ELF-1 (cell line): Measurements from ENCODE around the gene COPRS.

Experiments used
- DNase-seq: peaks from one replicate; pipeline ENCODE4 v3.0.0-alpha.2; 2016; ENCODE audit warnings: low read depth, low spot score

Gene COPRS, protein sequence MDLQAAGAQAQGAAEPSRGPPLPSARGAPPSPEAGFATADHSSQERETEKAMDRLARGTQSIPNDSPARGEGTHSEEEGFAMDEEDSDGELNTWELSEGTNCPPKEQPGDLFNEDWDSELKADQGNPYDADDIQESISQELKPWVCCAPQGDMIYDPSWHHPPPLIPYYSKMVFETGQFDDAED

GRCh38 chr17:31858642-31859486, at the start of gene COPRS:
Gene COPRS, minus strand, starts transcription at chr17:31859244. Its CDS starts 45 bp downstream, at chr17:31859199.
- peak; percentile 66 for DNase-seq

DNA sequence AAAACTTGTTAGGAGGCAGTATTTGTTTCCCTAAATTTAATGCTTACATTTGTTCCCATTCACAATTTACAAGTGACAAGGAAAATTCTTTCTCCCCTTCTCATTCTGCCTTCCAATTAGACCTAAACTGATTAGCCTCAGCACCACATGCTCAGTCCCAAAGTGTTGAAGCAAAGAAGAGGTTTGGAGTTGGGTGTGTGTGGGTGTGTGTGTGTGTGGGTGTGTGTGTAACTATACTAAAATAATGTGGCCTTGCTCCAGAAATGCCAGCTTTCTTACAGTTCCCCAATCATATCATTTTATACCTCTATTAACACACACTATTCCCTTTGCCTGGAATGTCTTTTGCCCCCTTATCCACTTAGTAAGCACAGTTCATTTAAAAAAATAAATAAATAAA, 49.3 kb upstream of the COPRS start:
- DNase-seq: no peak

GRCh38 chr17:31907342-31907962, 48.4 kb upstream of the COPRS start:
- DNase-seq: no peak

DNA sequence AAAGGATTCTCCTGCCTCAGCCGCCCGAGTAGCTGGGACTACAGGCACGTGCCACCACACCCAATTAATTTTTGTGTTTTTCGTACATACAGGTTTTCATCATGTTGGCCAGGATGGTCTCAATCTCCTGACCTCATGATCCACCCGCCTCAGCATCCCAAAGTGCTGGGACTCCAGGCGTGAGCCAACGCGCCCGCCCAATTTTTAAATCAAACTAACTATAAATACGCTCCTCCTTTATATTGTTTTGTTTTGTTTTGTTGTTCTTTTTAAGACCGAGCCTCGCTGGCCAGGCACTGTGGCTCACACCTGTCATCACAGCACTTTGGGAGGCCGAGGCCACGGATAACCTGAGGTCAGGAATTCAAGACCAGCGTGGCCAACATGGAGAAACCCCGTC, 44.4 kb upstream of the COPRS start:
- no peak for DNase-seq

- DNase-seq: no peak
Observed at GRCh38 chr17:31902693-31903092, 43.6 kb upstream of the COPRS start.

GRCh38 chr17:31900877-31901276, 41.8 kb upstream of the COPRS start:
- DNase-seq: no peak

DNA sequence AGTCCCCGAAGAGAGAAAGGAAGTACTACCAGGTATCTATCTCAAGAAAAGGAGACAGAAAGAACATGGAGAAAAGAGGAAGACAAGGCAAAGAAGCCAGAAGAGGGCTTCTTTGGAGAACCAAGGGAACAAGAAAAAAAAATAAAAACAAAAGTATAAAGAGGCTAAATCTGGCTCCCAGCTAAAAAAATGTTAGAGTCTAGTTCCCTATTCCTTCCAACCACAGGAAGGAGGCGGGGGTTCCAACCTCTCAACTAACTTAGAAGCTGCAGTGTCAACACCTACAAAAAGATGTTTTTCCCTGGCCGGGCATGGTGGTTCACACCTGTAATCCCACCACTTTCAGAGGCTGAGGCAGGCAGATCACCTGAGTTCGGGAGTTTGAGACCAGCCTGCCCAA, 29.1 kb upstream of the COPRS start:
- no peak for DNase-seq

GRCh38 chr17:31882571-31882970, 23.5 kb upstream of the COPRS start:
- DNase-seq: no peak

DNA sequence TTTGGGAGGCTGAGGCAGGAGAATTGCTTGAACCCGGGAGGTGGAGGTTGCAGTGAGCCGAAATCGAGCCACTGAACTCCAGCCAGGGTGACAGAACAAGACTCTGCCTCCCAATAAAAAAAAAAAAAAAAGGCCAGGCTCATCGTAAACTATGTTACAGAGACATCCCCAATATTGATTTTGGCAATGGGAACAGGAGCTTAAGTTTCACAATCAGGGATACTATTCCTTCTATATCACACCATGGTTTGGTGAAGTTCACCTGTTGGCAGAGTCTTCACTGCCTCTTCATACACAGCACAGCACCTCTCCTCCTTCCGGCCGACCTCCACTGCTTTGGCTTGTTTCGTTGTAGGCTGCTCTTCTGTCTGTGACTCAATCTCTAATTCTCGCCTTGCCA, 21.3 kb upstream of the COPRS start:
- no peak for DNase-seq

DNA sequence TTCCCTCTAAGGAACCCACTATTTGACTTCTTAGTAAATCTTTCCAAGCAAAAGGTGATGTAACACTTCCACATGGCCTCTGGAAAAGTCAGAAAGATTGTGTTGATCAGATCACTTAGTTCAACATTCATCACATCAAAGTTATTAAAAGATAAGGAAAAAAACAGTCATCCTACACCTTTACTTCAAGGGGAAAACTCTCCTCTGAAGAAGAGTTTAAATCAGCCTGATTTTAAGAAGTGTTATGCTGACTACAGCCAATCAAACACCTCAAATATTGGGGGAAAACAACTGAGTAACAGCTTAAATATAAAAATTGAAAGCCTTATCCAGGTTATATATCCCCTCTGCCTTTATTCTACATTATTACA, 19.6 kb upstream of the COPRS start:
- DNase-seq: no peak

DNA sequence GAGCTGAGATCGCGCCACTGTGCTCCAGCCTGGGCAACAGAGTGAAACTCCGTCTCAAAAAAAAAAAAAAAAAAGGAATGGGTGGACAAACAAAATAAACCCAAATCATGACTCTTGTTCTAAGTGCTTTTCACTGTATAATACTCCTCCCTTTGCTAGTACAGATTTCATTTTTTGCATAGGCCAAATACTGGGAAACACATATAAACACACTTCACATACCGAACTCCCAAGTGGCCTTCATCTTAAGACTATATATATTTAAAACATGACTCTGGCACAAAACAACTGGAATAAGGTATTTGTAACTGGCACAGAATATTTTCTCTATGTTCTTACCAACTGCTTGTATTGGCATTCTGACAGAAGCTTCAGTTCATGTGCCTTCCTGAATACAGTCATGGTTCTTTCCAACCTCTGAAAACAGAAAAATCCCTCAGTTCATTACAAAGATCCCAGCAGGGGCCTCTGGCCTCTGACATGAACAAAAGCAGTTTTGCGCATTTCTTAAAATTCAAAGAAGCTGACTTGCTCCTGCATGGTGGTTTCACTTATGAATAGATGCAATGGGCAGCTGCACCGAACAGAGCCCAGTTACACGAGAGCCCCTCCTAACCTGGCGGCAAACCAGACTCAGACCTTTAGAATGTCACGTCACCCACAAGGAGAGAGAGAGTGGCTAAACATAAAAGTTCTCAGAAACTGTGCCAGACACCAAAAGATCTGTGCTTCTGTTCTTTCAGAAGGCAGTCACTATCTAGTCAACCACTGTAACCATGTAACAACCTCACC, 19.1 kb upstream of the COPRS start:
- no peak for DNase-seq

- no peak for DNase-seq
Observed at GRCh38 chr17:31877341-31877740, 18.3 kb upstream of the COPRS start.

DNA sequence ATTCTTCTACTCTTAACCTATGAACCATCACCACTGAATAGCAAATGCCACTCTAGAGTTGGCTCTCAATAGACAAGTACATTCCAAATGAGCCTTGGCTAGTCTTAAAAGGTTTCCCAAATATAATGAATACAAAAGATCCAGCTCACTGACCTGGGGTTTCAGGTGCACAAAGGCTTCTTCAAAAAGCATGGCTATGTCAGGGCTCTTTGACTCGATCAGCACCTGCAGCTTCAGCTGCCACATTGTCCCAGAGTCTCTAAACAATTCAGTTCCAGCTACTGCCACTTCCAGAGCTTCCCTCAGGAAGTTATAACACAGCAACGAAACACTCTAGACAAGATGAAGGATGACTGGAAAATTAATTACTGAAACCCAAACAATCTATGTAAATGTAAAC, 16.0 kb upstream of the COPRS start:
- DNase-seq: no peak

DNA sequence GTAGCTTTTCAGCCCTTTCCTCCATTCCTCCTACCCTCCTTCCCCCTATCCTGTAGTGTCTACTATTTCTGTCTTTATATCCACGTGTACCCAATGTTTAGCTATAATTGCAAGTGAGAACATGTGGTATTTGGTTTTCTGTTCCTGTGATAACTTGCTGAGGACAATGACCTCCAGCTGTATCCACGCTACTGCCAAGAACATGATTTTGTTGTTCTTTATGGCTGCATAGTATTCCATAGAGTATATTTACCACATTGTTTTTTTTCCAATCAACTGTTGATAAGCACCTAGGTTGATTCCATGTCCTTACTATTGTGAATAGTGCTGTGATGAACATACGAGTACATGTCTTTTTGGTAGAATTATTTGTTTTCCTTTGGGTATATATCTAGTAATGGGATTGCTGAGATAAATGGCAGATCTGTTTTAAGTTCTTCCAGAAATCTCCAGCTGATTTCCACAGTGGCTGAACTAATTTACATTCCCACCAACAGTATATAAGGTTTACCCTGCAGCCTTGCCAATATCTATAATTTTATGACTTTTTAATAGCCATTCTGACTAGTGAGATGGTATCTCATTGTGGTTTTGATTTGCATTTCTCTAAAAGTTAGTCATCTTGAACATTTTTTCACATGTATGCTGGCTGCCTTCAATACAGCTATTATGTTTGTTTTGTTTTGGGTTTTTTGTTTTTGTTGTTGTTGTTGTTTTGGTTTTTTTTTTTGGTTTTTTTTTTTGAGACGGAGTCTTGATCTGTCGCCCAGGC, 10.9 kb upstream of the COPRS start:
- no peak for DNase-seq

GRCh38 chr17:31869031-31869430, 10.0 kb upstream of the COPRS start:
- no peak for DNase-seq

- DNase-seq: peak; percentile 46
Observed at GRCh38 chr17:31859487-31860008, 504 bp upstream of the COPRS start.

- no peak for DNase-seq
Observed at GRCh38 chr17:31857920-31858641, 963 bp downstream of the COPRS start.

DNA sequence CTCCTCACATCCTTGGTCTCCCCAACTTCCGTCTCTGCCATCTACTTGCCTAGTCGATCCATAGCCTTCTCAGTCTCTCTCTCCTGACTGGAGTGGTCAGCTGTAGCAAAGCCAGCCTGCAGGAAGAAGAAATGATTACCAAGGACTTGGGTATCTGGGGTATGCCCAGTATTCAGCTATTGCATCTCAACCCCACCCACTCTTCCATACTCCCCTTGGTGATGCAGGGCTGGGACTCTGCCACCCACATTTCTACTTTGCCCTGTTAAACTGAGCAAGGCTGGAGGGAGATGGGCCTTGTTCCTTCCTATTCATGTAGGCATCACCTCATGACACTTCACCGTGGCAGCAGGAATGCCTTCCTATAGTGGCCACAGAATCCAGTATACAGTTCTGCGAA, 2.3 kb downstream of the COPRS start:
- DNase-seq: no peak

- DNase-seq: no peak
Observed at GRCh38 chr17:31854672-31855071, 4.4 kb downstream of the COPRS start.

DNA sequence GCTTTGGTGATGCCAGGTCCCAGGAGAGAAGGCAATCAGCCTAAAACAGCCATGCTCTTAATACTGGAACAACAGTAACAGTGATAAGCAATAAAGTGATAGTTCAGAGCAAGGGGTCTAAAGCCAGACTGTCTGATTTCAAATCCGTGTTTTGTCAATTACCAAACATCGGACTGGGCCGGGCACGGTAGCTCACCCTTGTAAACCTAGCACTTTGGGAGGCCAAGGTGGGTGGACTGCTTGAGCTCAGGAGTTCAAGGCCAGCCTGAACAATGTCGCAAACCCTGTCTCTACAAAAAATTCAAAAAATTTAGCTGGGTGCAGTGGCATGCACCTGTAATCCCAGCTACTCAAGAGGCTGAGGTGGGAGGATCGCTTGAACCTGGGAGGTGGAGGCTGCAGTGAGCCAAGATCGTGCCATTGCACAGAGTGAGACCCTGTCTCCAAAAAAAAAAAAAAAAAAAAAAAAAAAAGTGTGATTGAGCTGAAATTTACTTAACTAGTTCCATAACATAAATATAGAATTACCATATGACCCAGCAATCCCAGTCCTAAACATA, 5.1 kb downstream of the COPRS start:
- no peak for DNase-seq
